SK-N-SH (cell line): ENCODE results near the gene E4F1.

Experiments used
- CTCF ChIP-seq: fragments of 200-600 bp; sonication (generic); IDR thresholded peaks from 2 replicates; pipeline ENCODE4 v1.6.1; 2017; ENCODE audit warnings: antibody characterized with exemption, mild to moderate bottlenecking, moderate library complexity
- EP300 ChIP-seq, 2 experiments: IDR thresholded peaks; 2 replicates each; pipeline versions ENCODE4 v1.4.0 to v1.6.1; 2012; ENCODE audit warnings: borderline replicate concordance in 1 of 2, low read depth in 1 of 2, low read length in 1 of 2
- EZH2phosphoT487 ChIP-seq: fragments of 200-600 bp; sonication (generic); IDR thresholded peaks from 2 replicates; pipeline ENCODE4 v1.6.1; 2017; ENCODE audit warnings: low read depth, mixed run types, mild to moderate bottlenecking, antibody characterized with exemption, moderate library complexity, borderline replicate concordance
- FOXM1 ChIP-seq: IDR thresholded peaks from 2 replicates; pipeline ENCODE4 v1.4.0; 2012; ENCODE audit warnings: low read depth, mild to moderate bottlenecking
- JUND ChIP-seq: IDR thresholded peaks from 2 replicates; pipeline ENCODE4 v1.4.0; 2012
- MXI1 ChIP-seq: IDR thresholded peaks from 2 replicates; pipeline ENCODE4 v1.6.1; 2012; ENCODE audit warnings: mild to moderate bottlenecking, low read depth, low read length, improper control_type of control experiment
- PBX3 ChIP-seq: IDR thresholded peaks from 2 replicates; pipeline ENCODE4; 2012
- POLR2AphosphoS5 ChIP-seq: IDR thresholded peaks from 2 replicates; pipeline ENCODE4 v1.6.1; 2012; ENCODE audit warnings: low read depth, low read length
- RAD21 ChIP-seq: IDR thresholded peaks from 2 replicates; pipeline ENCODE4 v1.6.1; 2012; ENCODE audit warnings: mild to moderate bottlenecking, low read length
- REST ChIP-seq: IDR thresholded peaks from 2 replicates; pipeline ENCODE4 v1.6.1; 2012; ENCODE audit warnings: mild to moderate bottlenecking, low read depth, low read length, moderate library complexity
- SIN3A ChIP-seq: IDR thresholded peaks from 2 replicates; pipeline ENCODE4 v1.6.1; 2012; ENCODE audit warnings: low read depth, mild to moderate bottlenecking, low read length, moderate library complexity, borderline replicate concordance
- TAF1 ChIP-seq: IDR thresholded peaks from 2 replicates; pipeline ENCODE4 v1.6.1; 2012; ENCODE audit warnings: low read depth, mild to moderate bottlenecking, low read length, moderate library complexity, borderline replicate concordance
- TCF12 ChIP-seq: IDR thresholded peaks from 2 replicates; pipeline ENCODE4 v1.4.0; 2012
- YY1 ChIP-seq: IDR thresholded peaks from 2 replicates; pipeline ENCODE4 v1.4.0; 2012; ENCODE audit warnings: low read depth, mild to moderate bottlenecking

GRCh38 chr16:2229632-2230250 is 6.3 kb downstream of the E4F1 start:
- TF ChIP-seq REST (no peak), CTCF (no peak), FOXM1 (no peak), MXI1 (no peak), EP300 (IDR thresholded peaks at IDR 0.05; ENCODE audit: borderline replicate concordance in 1 of 2, low read depth in 1 of 2, low read length in 1 of 2) (no peak), TCF12 (no peak), EZH2phosphoT487 (no peak), YY1 (no peak), PBX3 (no peak), TAF1 (no peak), JUND (no peak), POLR2AphosphoS5 (no peak), SIN3A (no peak), RAD21 (no peak)
